Activated CD4-positive, alpha-beta T cell treated with anti-CD3 and anti-CD28 coated beads for 48 hours (primary cell): ENCODE results near the gene KREMEN1.

Experiments used
- DNase-seq: peaks from one replicate; pipeline ENCODE4 v3.0.0-alpha.2; 2020

KREMEN1 gene

DNA sequence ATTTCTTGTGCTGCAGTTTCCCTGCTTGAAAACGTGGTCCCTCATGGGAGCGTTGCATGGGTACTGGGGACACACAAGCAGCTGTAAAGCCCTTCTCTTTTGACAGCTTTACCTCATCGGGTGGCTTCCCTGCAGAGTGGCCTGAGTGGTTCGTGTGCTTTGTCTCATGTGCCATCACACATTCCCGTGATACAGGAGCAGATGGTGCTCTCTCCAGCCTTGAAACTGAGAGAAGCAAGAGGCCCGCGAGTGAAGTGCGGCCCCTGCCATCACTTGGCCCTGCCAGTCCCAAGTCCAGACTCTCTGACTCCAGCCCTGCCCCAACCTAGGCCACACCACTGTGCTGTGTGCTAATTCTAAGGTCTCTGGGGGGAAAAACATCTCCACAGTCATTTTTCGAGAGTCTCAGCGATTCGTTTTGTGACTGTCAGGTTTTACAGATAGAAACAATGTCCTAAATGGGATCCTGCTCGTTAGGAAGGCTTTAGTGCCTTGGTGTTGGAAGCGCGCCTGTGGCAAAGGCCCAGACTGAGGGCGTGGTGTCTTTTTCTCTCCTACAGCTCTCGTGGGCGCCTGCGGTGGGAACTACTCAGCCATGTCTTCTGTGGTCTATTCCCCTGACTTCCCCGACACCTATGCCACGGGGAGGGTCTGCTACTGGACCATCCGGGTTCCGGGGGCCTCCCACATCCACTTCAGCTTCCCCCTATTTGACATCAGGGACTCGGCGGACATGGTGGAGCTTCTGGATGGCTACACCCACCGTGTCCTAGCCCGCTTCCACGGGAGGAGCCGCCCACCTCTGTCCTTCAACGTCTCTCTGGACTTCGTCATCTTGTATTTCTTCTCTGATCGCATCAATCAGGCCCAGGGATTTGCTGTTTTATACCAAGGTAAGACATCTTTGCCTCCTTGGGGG, 64.2 kb downstream of the KREMEN1 start:
- DNase-seq: no peak

DNA sequence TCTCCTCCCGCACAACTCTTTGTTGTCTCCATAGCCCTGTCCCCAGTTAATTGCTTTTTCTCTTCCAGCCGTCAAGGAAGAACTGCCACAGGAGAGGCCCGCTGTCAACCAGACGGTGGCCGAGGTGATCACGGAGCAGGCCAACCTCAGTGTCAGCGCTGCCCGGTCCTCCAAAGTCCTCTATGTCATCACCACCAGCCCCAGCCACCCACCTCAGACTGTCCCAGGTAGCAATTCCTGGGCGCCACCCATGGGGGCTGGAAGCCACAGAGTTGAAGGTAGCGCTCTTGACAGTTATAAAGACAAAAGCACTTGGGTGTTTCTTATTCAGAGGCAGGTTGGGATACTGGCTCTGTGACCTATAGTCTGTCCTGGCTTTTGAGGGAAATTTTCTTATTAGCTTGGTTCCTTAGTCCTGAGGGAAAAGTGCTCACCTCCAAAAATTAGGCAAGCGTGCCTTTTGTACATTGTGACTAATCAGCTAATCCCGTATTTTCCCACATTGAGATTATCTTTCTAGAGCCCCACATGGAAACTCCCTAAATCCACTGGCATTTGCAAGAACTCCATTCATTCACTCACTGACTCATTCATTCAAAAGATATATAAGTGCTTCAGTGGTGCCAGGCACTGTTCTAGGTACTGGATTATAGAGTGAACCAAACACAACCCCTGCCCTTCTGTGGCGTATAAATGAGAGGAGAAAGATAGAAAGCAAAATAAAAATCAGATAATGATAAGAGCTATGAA, 65.9 kb downstream of the KREMEN1 start:
- no peak for DNase-seq

DNA sequence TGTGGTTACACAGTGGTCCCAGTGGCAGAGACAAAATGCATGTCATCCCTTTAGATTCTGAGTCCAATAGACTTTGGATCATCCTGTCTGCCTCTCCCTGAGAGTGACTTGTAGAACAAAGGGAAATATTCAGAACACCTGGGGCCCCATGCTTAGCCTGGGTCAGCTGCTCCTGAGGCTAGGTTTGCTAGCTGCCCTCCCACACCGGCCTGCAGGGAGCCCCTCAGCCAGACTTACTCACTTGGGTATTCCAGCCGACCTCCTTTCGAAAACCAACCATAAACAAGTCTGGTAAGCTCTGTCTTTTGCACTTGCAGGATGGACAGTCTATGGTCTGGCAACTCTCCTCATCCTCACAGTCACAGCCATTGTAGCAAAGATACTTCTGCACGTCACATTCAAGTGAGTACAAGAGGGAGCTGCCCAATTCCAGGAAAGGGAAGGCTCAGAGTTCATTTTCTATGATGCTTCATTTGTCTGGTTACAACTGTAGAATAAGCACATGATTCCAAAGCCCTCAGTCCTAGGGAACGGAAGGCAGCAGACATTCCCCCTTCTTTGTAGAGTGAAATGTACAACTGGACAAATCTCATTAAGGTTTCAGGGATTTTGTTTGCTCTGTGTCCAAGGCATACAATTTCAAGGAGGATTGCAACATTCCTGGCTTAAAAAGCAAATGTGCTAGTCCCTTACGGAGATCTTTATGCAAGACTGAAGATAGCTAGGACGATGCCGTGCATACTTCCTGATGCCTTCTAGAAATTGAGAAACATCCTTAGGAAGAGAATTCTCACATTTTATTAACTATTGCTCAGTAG, 67.3 kb downstream of the KREMEN1 start:
- no peak for DNase-seq

DNA sequence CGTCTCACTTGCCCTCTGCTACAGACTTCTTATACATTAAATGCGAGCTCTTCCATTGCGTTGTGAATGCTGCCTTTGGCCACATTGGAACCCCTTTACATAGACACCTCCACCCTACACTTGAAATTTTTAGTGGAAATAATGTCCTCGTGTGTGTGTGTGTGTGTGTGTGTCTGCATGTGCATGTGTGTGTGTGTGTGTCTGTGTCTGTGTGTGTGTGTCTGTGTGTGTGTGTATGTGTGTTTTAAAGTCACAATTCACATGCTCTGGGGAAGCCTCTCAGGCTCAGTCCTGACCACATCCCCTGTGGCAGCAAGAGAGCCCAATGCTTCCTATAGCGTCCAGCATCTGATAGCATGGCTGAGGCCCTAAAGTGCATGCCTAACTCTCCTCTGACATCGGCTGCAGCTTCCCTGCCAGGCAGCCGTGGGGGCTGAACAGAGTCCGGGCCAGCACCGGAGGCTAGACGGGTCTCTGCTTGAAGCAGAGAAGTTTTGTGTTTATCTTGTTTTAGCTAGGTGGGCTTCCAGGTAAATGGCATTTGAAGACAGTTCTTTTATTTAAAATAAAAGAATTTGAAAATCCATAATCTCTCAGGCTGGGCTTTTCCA, 68.3 kb downstream of the KREMEN1 start:
- DNase-seq: no peak

DNA sequence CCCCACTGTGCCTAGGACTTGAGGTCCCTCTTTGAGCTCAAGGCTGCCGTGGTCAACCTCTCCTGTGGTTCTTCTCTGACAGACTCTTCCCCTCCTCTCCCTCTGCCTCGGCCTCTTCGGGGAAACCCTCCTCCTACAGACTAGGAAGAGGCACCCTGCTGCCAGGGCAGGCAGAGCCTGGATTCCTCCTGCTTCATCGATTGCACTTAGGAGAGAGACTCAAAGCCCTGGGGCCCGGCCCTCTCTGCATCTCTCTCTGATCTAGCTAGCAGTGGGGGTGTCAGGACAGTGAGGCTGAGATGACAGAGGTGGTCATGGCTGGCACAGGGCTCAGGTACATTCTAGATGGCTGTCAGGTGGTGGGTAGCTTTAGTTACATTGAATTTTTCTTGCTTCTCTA, 69.3 kb downstream of the KREMEN1 start:
- no peak for DNase-seq

DNA sequence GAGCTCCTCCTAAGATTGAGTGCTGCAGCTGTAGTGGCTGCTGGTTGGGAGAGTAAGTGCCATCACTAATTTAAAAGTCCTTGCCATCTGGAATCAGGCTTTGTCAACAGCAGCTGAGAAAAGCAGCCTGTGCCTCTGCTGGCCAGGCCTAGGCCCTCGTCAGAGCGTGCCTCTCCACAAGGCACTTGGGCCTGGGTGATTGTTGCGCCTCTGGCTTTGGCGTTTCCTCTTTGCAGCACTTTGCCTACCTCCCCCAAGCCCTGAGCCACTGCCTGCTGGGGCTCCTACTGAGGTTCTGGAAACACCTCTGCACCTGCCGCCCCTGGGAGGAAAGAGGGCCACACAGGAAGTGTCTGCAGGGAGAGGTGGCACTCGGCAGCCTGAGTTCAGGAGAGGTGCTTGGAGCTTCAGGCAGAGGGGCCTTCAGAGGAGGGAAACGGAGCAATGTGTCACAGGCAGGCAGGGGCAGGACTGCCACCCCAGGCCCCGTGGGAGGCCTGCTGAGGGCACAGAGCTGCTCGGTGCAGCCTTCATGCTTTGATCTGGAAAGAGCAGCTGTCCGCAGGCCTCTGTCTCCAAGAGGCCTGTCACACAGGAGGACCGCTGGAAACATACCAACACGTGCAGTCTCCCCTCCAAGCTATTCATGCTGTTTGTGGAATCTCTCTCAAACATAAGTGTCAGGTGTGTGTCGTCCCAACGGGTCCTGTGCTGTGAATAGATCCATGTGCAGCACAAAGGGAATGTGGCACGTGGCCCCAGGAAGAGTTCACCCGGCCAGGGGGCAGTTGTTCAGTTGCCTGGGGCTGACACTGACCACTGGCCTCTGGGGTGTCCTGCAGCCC, 71.3 kb downstream of the KREMEN1 start:
- no peak for DNase-seq

DNA sequence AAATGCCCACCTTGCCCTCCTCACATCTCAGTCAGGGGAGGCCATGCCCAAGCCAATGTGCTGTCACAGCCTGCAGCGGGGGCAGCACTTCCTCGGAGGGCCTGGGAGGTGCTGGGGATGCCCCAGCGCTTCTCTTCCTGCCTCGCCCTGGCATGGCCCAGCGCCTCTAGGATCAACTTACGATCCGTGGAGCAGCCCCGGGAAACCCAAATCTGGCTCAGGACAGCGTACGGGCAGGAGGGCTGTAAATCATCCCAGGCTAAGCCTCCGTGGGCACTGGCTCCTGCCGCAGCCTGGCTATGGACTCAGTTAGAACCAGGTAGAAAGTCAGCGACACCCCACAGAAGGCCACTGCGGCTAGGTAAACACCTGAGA, 71.9 kb downstream of the KREMEN1 start:
- no peak for DNase-seq

DNA sequence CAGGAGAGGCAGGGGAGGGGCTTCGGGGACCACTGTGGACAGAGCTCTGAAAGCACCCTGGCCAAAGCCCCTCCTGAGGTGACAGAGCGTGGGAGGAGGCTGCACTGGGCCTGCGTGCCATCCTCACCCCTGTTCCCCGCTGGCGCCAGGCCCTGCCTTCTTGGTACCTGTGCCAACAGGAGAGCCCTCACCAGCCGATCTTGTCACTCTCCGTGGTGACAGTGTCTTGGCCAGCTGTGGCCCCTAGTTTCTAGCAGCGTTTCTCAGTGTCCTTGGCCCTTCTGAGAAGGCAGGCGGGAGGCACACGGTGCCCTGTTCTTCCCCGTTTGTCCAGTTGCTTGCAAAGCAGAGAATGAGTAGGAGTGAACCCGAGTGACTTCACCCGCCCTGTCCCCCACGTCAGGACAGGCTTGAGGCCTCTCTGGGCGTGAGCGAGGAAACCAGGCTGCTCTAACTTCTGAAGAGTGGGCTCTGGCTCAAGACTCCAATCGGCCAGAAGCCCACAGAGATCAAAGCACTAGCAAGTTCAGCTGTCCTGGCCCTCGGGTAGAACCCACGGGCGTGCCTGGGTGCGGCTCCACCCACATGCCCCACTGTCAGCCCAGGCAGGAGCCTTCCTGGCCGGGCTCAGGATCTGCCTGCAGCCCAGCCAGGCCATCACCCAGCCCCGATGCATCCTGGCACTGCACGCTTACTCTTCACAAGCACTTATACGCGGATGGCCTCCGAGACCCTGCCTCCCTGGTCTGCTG, 72.7 kb downstream of the KREMEN1 start:
- DNase-seq: no peak

DNA sequence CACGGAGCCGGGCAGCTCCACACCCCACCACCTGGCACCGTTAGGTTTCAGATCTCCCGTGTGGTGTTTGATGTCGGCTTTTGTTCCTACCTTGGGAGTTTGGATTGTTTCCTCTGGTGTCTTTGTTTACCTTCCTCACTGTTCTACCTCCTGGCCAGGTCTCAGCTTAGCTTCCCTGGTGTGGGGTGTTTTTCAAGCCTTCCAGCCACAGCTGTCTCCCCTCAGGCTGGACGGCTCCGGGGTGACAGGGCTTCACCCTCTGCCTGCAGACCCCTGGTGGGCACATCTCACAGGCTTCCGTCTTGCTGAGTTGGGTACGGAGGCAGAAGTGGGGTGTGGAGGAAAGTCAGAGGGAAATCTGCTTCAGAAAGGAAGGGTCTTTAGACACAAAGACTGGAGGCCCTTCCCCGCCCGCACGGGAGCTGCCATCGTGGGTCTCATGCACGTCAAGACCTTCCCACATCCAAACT, 73.3 kb downstream of the KREMEN1 start:
- no peak for DNase-seq

DNA sequence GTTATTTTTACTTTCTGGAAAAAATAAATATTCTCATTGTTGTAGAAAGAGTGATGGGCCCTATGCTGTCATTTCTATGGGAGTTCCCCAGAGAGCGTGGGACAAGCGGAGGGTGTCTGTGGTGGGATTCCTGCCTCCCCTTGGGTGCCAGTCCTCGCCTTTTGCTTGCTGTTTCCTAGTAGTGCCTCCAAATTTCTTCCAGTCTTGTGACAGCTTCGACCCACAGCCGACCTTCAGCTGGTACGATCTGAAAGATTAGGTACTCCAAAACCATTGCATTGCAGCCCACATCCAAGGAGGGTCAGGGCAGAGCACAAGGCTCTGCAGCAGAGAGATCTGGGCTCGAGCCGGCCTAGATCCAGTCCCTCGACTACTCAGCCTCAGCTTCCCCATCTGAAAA, 73.9 kb downstream of the KREMEN1 start:
- no peak for DNase-seq

DNA sequence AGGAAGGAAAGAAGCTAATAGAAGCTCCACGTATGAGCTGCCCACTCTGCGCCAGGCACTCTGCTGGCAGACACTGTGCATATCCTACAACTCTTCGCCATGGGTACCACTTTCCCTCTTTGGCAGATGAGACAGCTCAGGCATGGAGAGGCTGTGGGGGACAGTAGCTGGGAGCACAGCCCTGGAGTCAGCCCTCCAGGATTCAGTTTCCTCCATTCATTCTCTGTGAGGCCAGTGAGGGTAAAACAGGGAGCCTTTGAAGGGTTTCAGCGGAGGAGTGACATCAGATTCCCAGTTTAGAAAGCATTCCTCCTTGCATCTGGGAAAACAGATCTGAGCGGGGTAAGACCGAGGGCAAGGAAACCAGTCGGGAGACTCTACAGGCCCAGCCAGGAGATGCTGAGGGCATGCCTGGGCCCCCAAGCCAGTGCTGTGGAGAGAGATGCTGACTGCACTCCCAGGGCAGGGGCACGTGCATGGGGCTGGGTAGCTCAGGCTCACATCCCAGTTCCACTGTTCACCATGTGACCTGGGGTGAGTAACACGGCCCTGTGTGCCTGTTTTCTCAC, 74.6 kb downstream of the KREMEN1 start:
- no peak for DNase-seq

DNA sequence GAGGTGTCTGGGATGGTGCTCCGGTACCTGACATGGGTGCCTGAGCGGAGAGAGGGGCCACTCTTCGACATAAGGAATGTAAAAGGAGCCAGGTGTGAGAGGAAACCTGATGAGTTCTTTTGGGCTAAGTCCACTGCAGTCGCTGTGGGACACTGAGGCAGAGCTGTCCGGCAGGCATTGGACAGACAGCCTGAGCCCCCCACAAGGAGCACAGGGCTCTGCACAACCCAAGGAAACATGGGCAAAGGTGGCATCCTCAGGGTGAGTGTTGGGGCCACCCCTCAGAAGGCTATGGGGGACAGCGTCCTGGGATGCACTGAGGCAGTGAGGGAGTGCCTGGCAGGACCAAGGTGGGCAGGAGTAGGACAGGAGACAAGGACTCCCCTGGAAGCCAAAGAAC, 75.2 kb downstream of the KREMEN1 start:
- no peak for DNase-seq

DNA sequence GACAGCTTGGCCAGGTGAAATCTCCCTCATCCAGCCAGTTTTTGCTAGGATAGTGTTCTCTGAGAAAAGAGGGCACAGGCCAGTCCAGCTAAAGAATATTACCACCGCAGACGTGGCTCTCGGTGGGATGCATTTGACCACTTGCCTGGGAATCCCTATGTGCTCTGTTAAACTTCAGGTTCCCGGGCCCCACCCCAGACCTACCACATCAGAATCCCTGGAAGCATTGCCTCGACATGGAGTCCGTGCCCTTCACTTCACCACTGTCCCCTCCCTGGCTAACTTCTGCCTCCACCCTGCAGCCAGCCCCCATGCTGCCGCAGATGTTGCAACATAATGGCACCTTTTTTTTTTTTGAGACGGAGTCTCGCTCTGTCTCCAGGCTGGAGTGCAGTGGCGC, 76.0 kb downstream of the KREMEN1 start:
- no peak for DNase-seq

DNA sequence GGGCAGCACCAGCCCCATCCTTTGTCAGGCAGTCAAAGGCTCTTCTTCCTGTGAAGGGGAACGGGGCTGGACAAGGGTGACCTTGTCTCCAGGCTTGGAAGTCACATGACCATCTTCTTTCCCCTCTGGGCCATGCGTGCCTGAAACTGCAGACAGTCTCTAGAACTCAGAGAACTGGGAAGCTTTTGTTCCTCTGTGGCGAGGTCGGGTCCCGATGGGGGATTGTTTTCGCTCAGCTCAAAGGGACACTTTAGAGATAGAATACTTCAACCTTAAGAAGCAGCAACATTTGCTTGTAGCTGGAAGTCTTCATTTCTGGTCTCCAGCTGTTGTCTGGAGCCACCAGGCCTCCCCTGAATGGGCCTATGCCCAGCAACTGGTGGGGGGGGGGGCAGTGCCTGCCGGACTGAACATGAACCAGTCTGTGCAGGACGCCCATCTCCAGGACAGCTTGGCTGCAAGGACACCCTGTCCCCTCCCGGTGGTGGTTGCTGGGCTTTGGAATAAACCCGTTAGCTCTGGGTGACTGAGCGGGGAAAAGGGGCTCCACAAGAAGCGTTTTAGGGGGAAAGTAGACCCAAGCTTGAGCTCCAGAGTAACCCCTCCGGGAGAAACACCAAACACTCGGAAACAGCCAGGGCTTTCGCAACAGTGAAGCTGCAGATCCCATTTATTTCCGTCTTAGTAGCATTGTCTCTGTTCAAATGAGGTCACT, 77.2 kb downstream of the KREMEN1 start:
- no peak for DNase-seq

DNA sequence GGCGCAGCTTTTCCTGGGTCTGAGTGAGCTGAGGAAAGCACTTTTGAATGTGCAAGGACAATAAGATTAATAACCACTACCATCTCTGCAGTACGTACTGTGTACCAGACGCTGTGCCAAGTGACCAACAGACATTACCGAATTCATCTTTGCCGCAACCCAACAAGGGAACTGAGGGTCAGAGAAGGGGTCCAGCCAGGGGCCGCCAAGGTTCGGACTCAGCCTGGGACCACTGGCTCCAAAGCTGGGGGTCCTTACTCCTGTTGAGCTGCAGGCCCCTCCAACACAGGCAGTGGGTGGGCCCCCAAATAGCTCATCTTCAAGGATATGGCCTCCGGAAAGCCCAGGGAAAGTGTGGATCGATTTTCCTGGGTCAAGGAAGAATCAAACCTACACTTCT, 77.9 kb downstream of the KREMEN1 start:
- no peak for DNase-seq

DNA sequence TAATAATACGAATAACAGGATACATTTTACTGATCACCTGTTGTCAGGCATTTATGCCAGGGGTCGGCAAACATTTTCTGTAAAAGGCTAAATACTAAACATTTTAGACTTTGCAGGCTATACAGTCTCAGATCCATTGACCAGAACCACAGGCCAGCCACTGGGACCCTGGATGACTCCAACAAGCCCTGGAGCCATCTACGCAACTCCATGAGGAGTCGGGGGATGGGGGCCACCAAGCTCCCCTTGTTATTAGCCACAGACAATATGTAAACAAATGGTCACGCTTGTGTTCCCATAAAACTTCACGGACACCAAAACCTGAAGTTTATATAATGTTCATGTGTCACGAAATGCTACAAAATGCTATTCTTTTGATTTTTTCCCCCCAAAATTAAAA, 78.5 kb downstream of the KREMEN1 start:
- no peak for DNase-seq

DNA sequence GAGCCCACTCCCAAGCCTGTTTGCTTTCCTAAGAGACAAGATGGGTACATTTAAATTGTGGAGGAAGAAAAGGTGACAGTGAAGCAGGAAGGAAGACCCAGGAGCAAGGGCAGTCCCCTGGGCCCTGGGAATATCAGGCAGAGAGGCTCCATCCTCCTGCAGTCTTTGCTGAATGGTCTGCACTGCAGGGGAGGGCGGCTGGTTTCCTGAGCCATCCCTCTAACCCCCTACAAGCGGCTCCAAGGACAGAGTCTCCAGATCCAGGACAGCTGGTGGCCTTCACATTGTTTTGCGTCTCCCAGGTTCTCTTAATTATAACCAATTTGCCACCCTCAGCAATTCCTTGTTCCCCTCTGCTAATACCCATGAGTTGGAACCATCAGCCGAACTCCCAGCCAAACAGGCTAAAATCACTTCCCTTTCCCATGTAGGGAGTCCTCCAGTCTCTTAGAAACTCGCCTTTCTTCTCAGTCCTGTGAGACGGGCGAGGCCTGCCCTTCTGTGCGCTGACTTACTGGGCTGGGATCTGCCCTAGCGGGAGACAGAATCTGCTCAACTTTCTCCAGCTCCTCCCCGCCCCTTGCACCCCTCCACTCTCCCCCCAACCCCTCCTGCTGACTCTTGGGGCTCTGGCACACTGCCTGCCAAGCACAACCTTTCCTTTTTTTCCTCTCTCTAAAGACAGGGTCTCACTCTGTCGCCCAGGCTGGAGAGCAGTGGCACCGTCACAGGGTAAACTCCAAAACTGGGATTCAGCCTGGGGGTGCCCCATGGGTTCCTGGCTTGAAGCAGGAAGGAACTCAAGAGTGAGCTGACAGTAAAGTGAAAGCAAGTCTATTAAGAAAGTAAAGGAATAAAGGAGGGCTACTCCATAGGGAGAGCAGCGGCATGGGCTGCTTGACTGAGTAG, 79.5 kb downstream of the KREMEN1 start:
- no peak for DNase-seq

DNA sequence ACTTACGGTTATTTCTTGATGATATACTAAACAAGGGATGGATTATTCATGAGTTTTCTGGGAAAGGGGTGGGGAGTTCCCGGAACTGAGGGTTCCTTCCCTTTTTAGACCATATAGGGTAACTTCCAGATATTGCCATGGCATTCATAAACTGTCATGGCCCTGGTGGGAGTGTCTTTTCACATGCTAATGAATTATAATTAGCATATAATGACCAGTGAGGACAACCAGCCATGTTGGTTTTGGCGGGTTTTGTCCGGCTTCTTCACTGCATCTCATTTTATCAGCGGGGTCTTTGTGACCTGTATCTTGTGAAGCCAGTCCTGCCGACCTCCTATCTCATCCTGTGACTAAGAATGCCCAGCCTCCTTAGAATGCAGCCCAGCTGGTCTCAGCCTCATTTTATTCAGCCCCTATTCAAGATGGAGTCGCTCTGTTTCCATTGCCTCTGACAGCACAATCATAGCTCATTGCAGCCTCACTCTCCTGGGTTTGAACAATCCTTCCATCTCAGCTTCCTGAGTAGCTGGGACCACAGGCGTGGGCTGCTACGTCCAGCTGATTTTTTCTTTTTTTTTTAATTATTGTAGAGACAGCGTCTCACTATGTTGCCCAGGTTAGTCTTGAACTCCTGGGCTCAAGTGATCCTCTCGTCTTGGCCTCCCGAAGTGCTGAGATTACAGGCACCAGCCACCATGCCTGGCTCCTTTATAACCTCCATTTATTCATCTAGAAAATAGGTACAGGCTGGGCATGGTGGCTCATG, 80.3 kb downstream of the KREMEN1 start:
- no peak for DNase-seq
